ENCODE results near the gene USP13. TPM values are rescaled to one million over a fixed set of nuclear protein-coding genes. Genes with fewer than 3 reads are reported as not detected.

USP13 gene, protein sequence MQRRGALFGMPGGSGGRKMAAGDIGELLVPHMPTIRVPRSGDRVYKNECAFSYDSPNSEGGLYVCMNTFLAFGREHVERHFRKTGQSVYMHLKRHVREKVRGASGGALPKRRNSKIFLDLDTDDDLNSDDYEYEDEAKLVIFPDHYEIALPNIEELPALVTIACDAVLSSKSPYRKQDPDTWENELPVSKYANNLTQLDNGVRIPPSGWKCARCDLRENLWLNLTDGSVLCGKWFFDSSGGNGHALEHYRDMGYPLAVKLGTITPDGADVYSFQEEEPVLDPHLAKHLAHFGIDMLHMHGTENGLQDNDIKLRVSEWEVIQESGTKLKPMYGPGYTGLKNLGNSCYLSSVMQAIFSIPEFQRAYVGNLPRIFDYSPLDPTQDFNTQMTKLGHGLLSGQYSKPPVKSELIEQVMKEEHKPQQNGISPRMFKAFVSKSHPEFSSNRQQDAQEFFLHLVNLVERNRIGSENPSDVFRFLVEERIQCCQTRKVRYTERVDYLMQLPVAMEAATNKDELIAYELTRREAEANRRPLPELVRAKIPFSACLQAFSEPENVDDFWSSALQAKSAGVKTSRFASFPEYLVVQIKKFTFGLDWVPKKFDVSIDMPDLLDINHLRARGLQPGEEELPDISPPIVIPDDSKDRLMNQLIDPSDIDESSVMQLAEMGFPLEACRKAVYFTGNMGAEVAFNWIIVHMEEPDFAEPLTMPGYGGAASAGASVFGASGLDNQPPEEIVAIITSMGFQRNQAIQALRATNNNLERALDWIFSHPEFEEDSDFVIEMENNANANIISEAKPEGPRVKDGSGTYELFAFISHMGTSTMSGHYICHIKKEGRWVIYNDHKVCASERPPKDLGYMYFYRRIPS
- 18.9 and 22.9 TPM in 2 replicates for total RNA-seq

DNA sequence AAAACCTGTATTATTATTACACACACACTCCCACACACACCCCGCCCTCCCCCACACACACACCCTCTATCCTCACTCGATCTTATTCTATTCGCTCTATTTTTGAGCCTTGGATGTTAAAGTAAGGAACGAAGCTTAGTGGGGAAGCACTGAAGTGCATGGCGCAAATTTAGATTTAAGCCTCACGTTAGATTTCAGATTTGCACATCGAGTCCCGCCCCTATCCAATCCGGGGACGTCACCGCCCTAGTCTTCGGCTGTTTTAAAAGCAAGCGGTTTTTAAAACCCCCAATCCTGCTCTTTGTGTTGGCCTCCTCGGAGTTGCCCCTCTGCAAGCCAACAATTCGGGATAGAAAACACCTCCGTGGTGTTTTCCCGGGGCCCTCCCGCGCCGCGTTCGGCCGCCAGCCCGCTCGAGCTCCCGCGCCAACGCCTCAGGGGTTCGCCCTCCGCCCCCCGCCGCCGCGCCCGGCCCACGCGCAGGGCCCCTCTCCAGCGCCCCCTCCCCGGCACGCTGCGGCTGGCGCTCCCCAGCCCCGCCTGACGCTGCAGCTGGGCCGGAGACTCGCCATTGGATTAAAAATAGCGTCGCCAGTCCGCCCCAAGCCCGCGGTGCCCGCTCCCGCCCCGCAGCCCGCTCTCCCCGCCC, at the start of gene USP13:
Gene USP13, plus strand, starts transcription at position 594 of the 649 bp plus-strand sequence. CDS start 186 bp downstream, outside the sequence.

DNA sequence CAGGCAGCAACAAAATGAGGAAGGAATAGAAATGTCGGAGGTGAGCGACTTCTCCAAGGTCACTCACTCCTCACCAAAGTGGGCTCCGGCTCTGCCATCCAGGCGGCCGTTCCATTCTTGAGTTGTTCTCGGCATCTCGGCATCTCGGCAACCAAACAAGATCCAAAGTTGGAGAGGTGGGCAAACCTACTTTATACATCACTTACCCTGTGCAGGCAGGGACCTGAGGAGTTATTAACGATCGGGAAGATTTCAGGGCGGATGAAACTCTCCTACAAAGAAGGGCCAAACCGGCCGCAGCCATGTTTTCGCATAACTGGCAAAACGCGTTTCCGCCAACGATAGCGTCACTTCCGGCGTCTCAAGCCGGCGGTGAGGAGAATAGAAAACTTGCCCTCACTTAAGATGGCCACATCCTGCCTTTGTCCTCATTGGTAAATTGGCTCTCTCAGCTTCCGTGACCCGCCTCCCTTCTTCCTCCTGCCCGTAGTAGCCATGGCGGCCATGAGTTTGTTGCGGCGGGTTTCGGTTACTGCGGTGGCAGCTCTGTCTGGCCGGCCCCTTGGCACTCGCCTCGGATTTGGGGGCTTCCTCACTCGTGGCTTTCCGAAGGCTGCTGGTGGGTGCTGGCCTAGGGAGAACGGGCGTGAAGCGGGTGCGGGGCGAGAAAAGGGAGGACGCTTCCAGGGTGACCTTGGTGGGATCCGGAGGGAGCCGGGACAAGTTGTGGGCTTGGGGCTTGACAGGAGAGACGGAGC, 48.3 kb upstream of the USP13 start, which contains the start of the genes MRPL47 and NDUFB5:
Gene MRPL47, minus strand, starts transcription at position 318 of the 758 bp plus-strand sequence. Its CDS starts 14 bp downstream, at position 304.
Gene NDUFB5, plus strand, starts transcription at position 474 of the 758 bp plus-strand sequence. Its CDS starts 22 bp downstream, at position 496.

Small RNA genes within 50 kb of the gene (small RNA-seq; reads per million reads assigned to genes)
- not detected for gene RF01210

Other genes with a start within 250 kb of the USP13 start
- 113 and 119 TPM in 2 replicates for gene GNB4, start 201.6 kb upstream of the USP13 start, total RNA-seq
- 79.9 and 92.3 TPM in 2 replicates for gene ACTL6A, start 90.1 kb upstream of the USP13 start, total RNA-seq
- 48.3 and 50.6 TPM in 2 replicates for gene MRPL47, start 48.4 kb upstream of the USP13 start, total RNA-seq
- gene NDUFB5, start 48.2 kb upstream of the USP13 start, total RNA-seq = 118 and 124 TPM in 2 replicates

Measured in thoracic aorta endothelial cell (primary cell).